ENCODE results near the gene EFNB1. TPM values are rescaled to one million over a fixed set of nuclear protein-coding genes. Genes with fewer than 3 reads are reported as not detected.

The EFNB1 gene
- total RNA-seq, 2 donors from 2014 or later = 19.9 to 40.1 TPM

GRCh38 chrX:68833855-68834331 is 5.1 kb downstream of the EFNB1 start:
- no peaks in the 10 kb centered on the region for H3K36me3 ChIP-seq
- no peaks in the 10 kb centered on the region for H3K9me3 ChIP-seq
- no peaks in the 10 kb centered on the region for H3K4me1 ChIP-seq (replicated peaks)
- H3K4me3 ChIP-seq = no peak overlapping the region
- DNase-seq (ENCODE audit: low spot score) = no peak
- WGBS = 85% methylated on average over 2 of the region's 4 CpGs
- no peak for TF ChIP-seq POLR2AphosphoS5 (IDR thresholded peaks at IDR 0.05)
- no peak for TF ChIP-seq CTCF (IDR thresholded peaks at IDR 0.05)
- no peak for TF ChIP-seq POLR2A (IDR thresholded peaks at IDR 0.05)
- intact Hi-C loops (cut with DNase I) = loop anchor here (10.0 kb wide), 1 partner anchor 161 kb away; no protein-coding TSS in a partner anchor
- H3K27ac ChIP-seq = no peak overlapping the region
- H3K27me3 ChIP-seq (replicated peaks; ENCODE audit: insufficient read depth) = no peaks in the 10 kb centered on the region

- intact Hi-C loops (cut with DNase I) = loop anchor here (10.0 kb wide), 1 partner anchor 160 kb away; no protein-coding TSS in a partner anchor
- no peak for DNase-seq (ENCODE audit: low spot score)
Measured at GRCh38 chrX:68834371-68835103, 5.7 kb downstream of the EFNB1 start.

GRCh38 chrX:68835104-68835442 is 6.3 kb downstream of the EFNB1 start:
- intact Hi-C loops (cut with DNase I) = loop anchor here (10.0 kb wide), 1 partner anchor 160 kb away; no protein-coding TSS in a partner anchor
- DNase-seq (ENCODE audit: low spot score) = no peak
- H3K9me3 ChIP-seq = no peaks in the 10 kb centered on the region
- H3K4me3 ChIP-seq = no peak overlapping the region
- no peak overlapping the region for H3K27ac ChIP-seq
- TF ChIP-seq POLR2A (IDR thresholded peaks at IDR 0.05) (no peak), POLR2AphosphoS5 (IDR thresholded peaks at IDR 0.05) (no peak), CTCF (IDR thresholded peaks at IDR 0.05) (no peak)
- H3K27me3 ChIP-seq (replicated peaks; ENCODE audit: insufficient read depth) = no peaks in the 10 kb centered on the region
- WGBS = 87% methylated on average over 3 of the region's 3 CpGs
- no peaks in the 10 kb centered on the region for H3K36me3 ChIP-seq
- H3K4me1 ChIP-seq (replicated peaks) = no peaks in the 10 kb centered on the region

More at GRCh38 chrX:68834371-68835103, 5.7 kb downstream of the EFNB1 start:
- H3K27ac ChIP-seq = no peak overlapping the region
- H3K9me3 ChIP-seq = no peaks in the 10 kb centered on the region
- H3K4me1 ChIP-seq (replicated peaks) = no peaks in the 10 kb centered on the region
- H3K36me3 ChIP-seq = no peaks in the 10 kb centered on the region
- TF ChIP-seq CTCF (IDR thresholded peaks at IDR 0.05) = no peak
- no peak for TF ChIP-seq POLR2AphosphoS5 (IDR thresholded peaks at IDR 0.05)
- TF ChIP-seq POLR2A (IDR thresholded peaks at IDR 0.05) = no peak
- H3K27me3 ChIP-seq (replicated peaks; ENCODE audit: insufficient read depth) = no peaks in the 10 kb centered on the region
- 62% methylated on average over 4 of the region's 7 CpGs for WGBS
- no peak overlapping the region for H3K4me3 ChIP-seq

GRCh38 chrX:68835468-68835867 is 6.6 kb downstream of the EFNB1 start:
- Histone ChIP-seq H3K36me3 (no peaks in the 10 kb centered on the region), H3K4me1 (replicated peaks) (no peaks in the 10 kb centered on the region), H3K9me3 (no peaks in the 10 kb centered on the region), H3K4me3 (no peak overlapping the region), H3K27ac (no peak overlapping the region), H3K27me3 (replicated peaks; ENCODE audit: insufficient read depth) (no peaks in the 10 kb centered on the region)
- DNase-seq (ENCODE audit: low spot score) = no peak
- TF ChIP-seq POLR2A (IDR thresholded peaks at IDR 0.05) (no peak), POLR2AphosphoS5 (IDR thresholded peaks at IDR 0.05) (no peak), CTCF (IDR thresholded peaks at IDR 0.05) (no peak)
- 100% methylated on average over 5 of the region's 5 CpGs for WGBS
- intact Hi-C loops (cut with DNase I) = loop anchor here (10.0 kb wide), 1 partner anchor 159 kb away; no protein-coding TSS in a partner anchor

- intact Hi-C loops (cut with DNase I) = loop anchor here (10.0 kb wide), 1 partner anchor 158 kb away; no protein-coding TSS in a partner anchor
- Histone ChIP-seq H3K4me1 (replicated peaks) (no peaks in the 10 kb centered on the region), H3K9me3 (no peaks in the 10 kb centered on the region), H3K27ac (no peak overlapping the region), H3K4me3 (no peak overlapping the region), H3K27me3 (replicated peaks; ENCODE audit: insufficient read depth) (no peaks in the 10 kb centered on the region), H3K36me3 (no peaks in the 10 kb centered on the region)
- no peak for DNase-seq (ENCODE audit: low spot score)
- 55% methylated on average over 3 of the region's 3 CpGs for WGBS
- TF ChIP-seq CTCF (IDR thresholded peaks at IDR 0.05) (no peak), POLR2A (IDR thresholded peaks at IDR 0.05) (no peak), POLR2AphosphoS5 (IDR thresholded peaks at IDR 0.05) (no peak)
Measured at GRCh38 chrX:68837119-68837518, 8.3 kb downstream of the EFNB1 start.
